Astrocyte (in vitro differentiated cells and primary cell): ENCODE measurements around the gene DLGAP1.

Source experiments
- EZH2 ChIP-seq: IDR thresholded peaks from 2 replicates; pipeline ENCODE4 v1.6.1; 2012; ENCODE audit warnings: mild to moderate bottlenecking, low read length, inconsistent platforms; ENCODE audit not compliant: insufficient read depth
- TF ChIP-seq, protein P1 (sequence below): IDR thresholded peaks from 2 replicates; pipeline ENCODE4 v1.5.1; 2011; ENCODE audit warnings: low read depth, mild to moderate bottlenecking, inconsistent platforms, low read length, moderate library complexity; ENCODE audit not compliant: insufficient read depth

DNA sequence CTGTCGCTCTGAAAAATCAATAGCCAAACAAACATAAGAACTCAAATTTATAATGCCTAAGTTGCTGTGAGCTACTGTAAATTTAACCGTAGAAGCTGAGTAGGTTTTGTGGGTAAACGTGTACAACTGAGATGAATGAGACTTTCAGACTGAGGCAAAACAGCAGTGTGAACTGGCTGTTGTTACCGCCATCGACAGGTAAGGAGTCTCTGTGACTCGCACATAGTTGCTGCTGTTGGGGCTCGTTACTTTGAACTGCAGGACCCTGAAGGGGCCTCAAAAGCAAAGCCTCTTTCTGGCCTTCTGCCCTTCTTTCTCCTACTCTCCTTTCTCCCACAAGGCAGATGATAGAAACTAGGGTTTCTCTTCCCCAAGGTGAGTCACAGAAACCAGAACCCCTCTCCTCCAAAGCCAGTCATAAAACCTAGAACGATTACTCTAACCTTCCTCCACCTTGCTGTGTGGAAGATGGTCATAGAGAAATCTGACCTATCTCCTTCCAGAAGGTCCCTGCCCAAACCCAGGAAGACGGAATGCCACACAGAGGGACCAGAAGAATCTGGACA, 101.2 kb downstream of the DLGAP1 start:
- TF ChIP-seq, protein P1, sequence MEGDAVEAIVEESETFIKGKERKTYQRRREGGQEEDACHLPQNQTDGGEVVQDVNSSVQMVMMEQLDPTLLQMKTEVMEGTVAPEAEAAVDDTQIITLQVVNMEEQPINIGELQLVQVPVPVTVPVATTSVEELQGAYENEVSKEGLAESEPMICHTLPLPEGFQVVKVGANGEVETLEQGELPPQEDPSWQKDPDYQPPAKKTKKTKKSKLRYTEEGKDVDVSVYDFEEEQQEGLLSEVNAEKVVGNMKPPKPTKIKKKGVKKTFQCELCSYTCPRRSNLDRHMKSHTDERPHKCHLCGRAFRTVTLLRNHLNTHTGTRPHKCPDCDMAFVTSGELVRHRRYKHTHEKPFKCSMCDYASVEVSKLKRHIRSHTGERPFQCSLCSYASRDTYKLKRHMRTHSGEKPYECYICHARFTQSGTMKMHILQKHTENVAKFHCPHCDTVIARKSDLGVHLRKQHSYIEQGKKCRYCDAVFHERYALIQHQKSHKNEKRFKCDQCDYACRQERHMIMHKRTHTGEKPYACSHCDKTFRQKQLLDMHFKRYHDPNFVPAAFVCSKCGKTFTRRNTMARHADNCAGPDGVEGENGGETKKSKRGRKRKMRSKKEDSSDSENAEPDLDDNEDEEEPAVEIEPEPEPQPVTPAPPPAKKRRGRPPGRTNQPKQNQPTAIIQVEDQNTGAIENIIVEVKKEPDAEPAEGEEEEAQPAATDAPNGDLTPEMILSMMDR, result no peak
- TF ChIP-seq EZH2, result no peak
